Stimulated activated naive B cell treated with anti-CD40 and anti-IgM and Interleukin-4, amounts not matched to agents 10 μg/mL and 1 μg/mL and 100 μg/mL, for 72 hours (primary cell): ENCODE results near the gene GTSF1L.

Experiments used
- ATAC-seq, 2 donors: fragments of 150-1000 bp; cut with Tn5 transposase; replicated peaks; 2 replicates each; pipeline ENCODE4 v1.10.0; 2021; ENCODE audit warnings: moderate library complexity in 1 of 2
- DNase-seq: peaks from one replicate; pipeline ENCODE4 v3.0.0; 2021
- H3K27ac Mint-ChIP-seq: one replicate; pipeline ENCODE4 v1.8.0; 2022; ENCODE audit warnings: mild to moderate bottlenecking, mixed read lengths
- H3K27me3 Mint-ChIP-seq, 2 donors: one replicate each; pipeline ENCODE4 v1.8.0; 2022; ENCODE audit warnings: mixed read lengths in 2 of 2
- H3K36me3 Mint-ChIP-seq, 2 donors: one replicate each; pipeline ENCODE4 v1.8.0; 2022; ENCODE audit warnings: mixed read lengths in 2 of 2, mild to moderate bottlenecking in 1 of 2
- H3K4me1 Mint-ChIP-seq, 2 donors: one replicate each; pipeline ENCODE4 v1.8.0; 2022; ENCODE audit warnings: mixed read lengths in 2 of 2, mild to moderate bottlenecking in 1 of 2
- H3K4me3 Mint-ChIP-seq, 2 donors: one replicate each; pipeline ENCODE4 v1.8.0; 2022; ENCODE audit warnings: mild to moderate bottlenecking in 2 of 2, mixed read lengths in 2 of 2, moderate library complexity in 1 of 2
- H3K9me3 Mint-ChIP-seq, 2 donors: one replicate each; pipeline ENCODE4 v1.8.0; 2022; ENCODE audit warnings: mixed read lengths in 2 of 2, mild to moderate bottlenecking in 1 of 2

The GTSF1L gene

GRCh38 chr20:43752561-43753301 is 25.9 kb upstream of the GTSF1L start:
- ATAC-seq, result peak; percentile 55
- Mint-ChIP-seq H3K27me3 (peaks cover 0 to 3% of the 10 kb centered on the region in 2 donors), H3K4me1 (peaks cover 36 to 43% of the 10 kb centered on the region in 2 donors), H3K36me3 (peaks cover 8 to 20% of the 10 kb centered on the region in 2 donors), H3K4me3 (peak overlapping the region; percentile 73 to 81), H3K9me3 (peaks cover 5 to 11% of the 10 kb centered on the region in 2 donors), H3K27ac (peak overlapping the region; percentile 99)
- DNase-seq, result peak; percentile 78

GRCh38 chr20:43752051-43752360 is 25.2 kb upstream of the GTSF1L start:
- no peak for DNase-seq
- Mint-ChIP-seq H3K4me3 (peak overlapping the region; percentile 73 to 81), H3K27ac (peak overlapping the region; percentile 99), H3K36me3 (peaks cover 8 to 24% of the 10 kb centered on the region in 2 donors), H3K27me3 (peaks cover 0 to 6% of the 10 kb centered on the region in 2 donors), H3K9me3 (peaks cover 6 to 15% of the 10 kb centered on the region in 2 donors), H3K4me1 (peaks cover 38 to 46% of the 10 kb centered on the region in 2 donors)
- ATAC-seq, result no peak

- H3K4me3 Mint-ChIP-seq, result peak overlapping the region; percentile 73 to 81
- peaks cover 6 to 15% of the 10 kb centered on the region in 2 donors for H3K9me3 Mint-ChIP-seq
- H3K4me1 Mint-ChIP-seq, result peaks cover 40 to 52% of the 10 kb centered on the region in 2 donors
- peak overlapping the region; percentile 99 for H3K27ac Mint-ChIP-seq
- peaks cover 0 to 6% of the 10 kb centered on the region in 2 donors for H3K27me3 Mint-ChIP-seq
- H3K36me3 Mint-ChIP-seq, result peaks cover 8 to 25% of the 10 kb centered on the region in 2 donors
- ATAC-seq, result peak; percentile 79 to 82
- peak; percentile 81 for DNase-seq
Observed at GRCh38 chr20:43751167-43752050, 24.6 kb upstream of the GTSF1L start.

GRCh38 chr20:43750774-43751166 is 24.0 kb upstream of the GTSF1L start:
- Mint-ChIP-seq H3K4me1 (peaks cover 40 to 53% of the 10 kb centered on the region in 2 donors), H3K27me3 (peaks cover 0 to 6% of the 10 kb centered on the region in 2 donors), H3K9me3 (peaks cover 5 to 12% of the 10 kb centered on the region in 2 donors), H3K4me3 (peak overlapping the region; percentile 26 to 64), H3K36me3 (peaks cover 8 to 23% of the 10 kb centered on the region in 2 donors), H3K27ac (peak overlapping the region; percentile 99)
- ATAC-seq (no peak), DNase-seq (no peak)

- no peak for ATAC-seq
- Mint-ChIP-seq H3K4me1 (peaks cover 43 to 60% of the 10 kb centered on the region in 2 donors), H3K36me3 (peaks cover 8 to 21% of the 10 kb centered on the region in 2 donors), H3K27ac (peak overlapping the region; percentile 92), H3K4me3 (peak overlapping the region; percentile 57 to 62), H3K27me3 (peaks cover 0 to 6% of the 10 kb centered on the region in 2 donors), H3K9me3 (peaks cover 5 to 12% of the 10 kb centered on the region in 2 donors)
- peak; percentile 74 for DNase-seq
Observed at GRCh38 chr20:43749734-43750294, 23.0 kb upstream of the GTSF1L start.

GRCh38 chr20:43748274-43748673 is 21.5 kb upstream of the GTSF1L start:
- peaks cover 6% of the 10 kb centered on the region in 2 donors for H3K27me3 Mint-ChIP-seq
- no peak for ATAC-seq
- H3K36me3 Mint-ChIP-seq, result peaks cover 0 to 12% of the 10 kb centered on the region in 2 donors
- H3K4me3 Mint-ChIP-seq, result no peak overlapping the region
- H3K27ac Mint-ChIP-seq, result no peak overlapping the region
- no peak for DNase-seq
- peaks cover 43 to 60% of the 10 kb centered on the region in 2 donors for H3K4me1 Mint-ChIP-seq
- peaks cover 3 to 4% of the 10 kb centered on the region in 2 donors for H3K9me3 Mint-ChIP-seq

- H3K27ac Mint-ChIP-seq, result peak overlapping the region; percentile 22
- H3K9me3 Mint-ChIP-seq, result peaks cover 3 to 8% of the 10 kb centered on the region in 2 donors
- peaks cover 0 to 7% of the 10 kb centered on the region in 2 donors for H3K36me3 Mint-ChIP-seq
- H3K4me3 Mint-ChIP-seq, result no peak overlapping the region
- peaks cover 6 to 11% of the 10 kb centered on the region in 2 donors for H3K27me3 Mint-ChIP-seq
- peaks cover 29 to 44% of the 10 kb centered on the region in 2 donors for H3K4me1 Mint-ChIP-seq
- ATAC-seq, result no peak
- no peak for DNase-seq
Observed at GRCh38 chr20:43746344-43747137, 19.7 kb upstream of the GTSF1L start.

GRCh38 chr20:43744966-43745730 is 18.3 kb upstream of the GTSF1L start:
- peaks cover 6 to 11% of the 10 kb centered on the region in 2 donors for H3K27me3 Mint-ChIP-seq
- peaks cover 17 to 31% of the 10 kb centered on the region in 2 donors for H3K4me1 Mint-ChIP-seq
- peaks cover 3 to 11% of the 10 kb centered on the region in 2 donors for H3K9me3 Mint-ChIP-seq
- ATAC-seq, result peak; percentile 34 to 58
- H3K4me3 Mint-ChIP-seq, result no peak overlapping the region
- no peak overlapping the region for H3K27ac Mint-ChIP-seq
- no peak for DNase-seq
- peaks cover 0 to 7% of the 10 kb centered on the region in 2 donors for H3K36me3 Mint-ChIP-seq

GRCh38 chr20:43744151-43744611 is 17.4 kb upstream of the GTSF1L start:
- Mint-ChIP-seq H3K4me1 (peaks cover 10 to 22% of the 10 kb centered on the region in 2 donors), H3K27me3 (peaks cover 3 to 11% of the 10 kb centered on the region in 2 donors), H3K27ac (no peak overlapping the region), H3K4me3 (no peak overlapping the region), H3K9me3 (peaks cover 1 to 11% of the 10 kb centered on the region in 2 donors), H3K36me3 (peaks cover 0 to 7% of the 10 kb centered on the region in 2 donors)
- DNase-seq (no peak), ATAC-seq (peak in 1 of 2 donors; percentile 38)

- Mint-ChIP-seq H3K4me1 (peaks cover 21 to 35% of the 10 kb centered on the region in 2 donors), H3K36me3 (peaks cover 0 to 3% of the 10 kb centered on the region in 2 donors), H3K9me3 (peaks cover 0 to 11% of the 10 kb centered on the region in 2 donors), H3K4me3 (no peak overlapping the region), H3K27me3 (peaks cover 0 to 11% of the 10 kb centered on the region in 2 donors), H3K27ac (no peak overlapping the region)
- ATAC-seq (no peak), DNase-seq (no peak)
Observed at GRCh38 chr20:43740642-43741041, 13.8 kb upstream of the GTSF1L start.

- DNase-seq, result no peak
- Mint-ChIP-seq H3K36me3 (peaks cover 2 to 7% of the 10 kb centered on the region in 2 donors), H3K27me3 (peaks cover 0 to 11% of the 10 kb centered on the region in 2 donors), H3K9me3 (peaks cover 2 to 14% of the 10 kb centered on the region in 2 donors), H3K4me3 (no peak overlapping the region), H3K4me1 (peaks cover 22 to 39% of the 10 kb centered on the region in 2 donors), H3K27ac (peak overlapping the region; percentile 52)
- no peak for ATAC-seq
Observed at GRCh38 chr20:43739148-43739749, 12.4 kb upstream of the GTSF1L start.

- Mint-ChIP-seq H3K27ac (peak overlapping the region; percentile 62), H3K4me3 (peak overlapping the region in 1 of 2 donors; percentile 20), H3K27me3 (peaks cover 0 to 5% of the 10 kb centered on the region in 2 donors), H3K4me1 (peaks cover 30 to 52% of the 10 kb centered on the region in 2 donors), H3K9me3 (peaks cover 2 to 14% of the 10 kb centered on the region in 2 donors), H3K36me3 (peaks cover 2 to 7% of the 10 kb centered on the region in 2 donors)
- ATAC-seq, result no peak
- no peak for DNase-seq
Observed at GRCh38 chr20:43737925-43738324, 11.1 kb upstream of the GTSF1L start.
